ENCODE results near the gene GALNT3. TPM values are rescaled to one million over a fixed set of nuclear protein-coding genes. Genes with fewer than 3 reads are reported as not detected.

The GALNT3 gene
- total RNA-seq, 1 donor from 2014 or later: 0.64 TPM

DNA sequence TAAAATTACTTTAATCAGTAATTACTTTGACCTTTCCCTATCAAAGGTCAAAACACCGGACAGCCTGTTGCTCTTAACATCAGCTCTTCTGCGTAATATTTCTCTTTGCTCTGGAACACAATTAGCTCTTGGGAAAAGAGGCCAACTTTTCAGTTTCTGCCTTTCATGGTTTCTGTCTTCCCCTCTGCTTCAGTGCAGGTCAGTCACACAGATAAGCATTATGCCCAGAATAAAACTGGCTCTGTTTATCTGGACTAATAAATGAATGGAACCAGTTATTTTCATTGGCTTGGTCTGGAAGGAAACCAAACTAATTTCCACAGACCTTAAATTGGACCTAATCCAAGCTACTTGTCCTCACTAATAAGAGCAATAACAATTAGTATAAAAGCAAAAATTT, 26.2 kb upstream of the GALNT3 start:
- intact Hi-C loops (cut with DNase I): no loop called here
- no peak for DNase-seq (ENCODE audit: low spot score in 2 of 2)
- no peaks in the 10 kb centered on the region for H3K36me3 ChIP-seq

DNA sequence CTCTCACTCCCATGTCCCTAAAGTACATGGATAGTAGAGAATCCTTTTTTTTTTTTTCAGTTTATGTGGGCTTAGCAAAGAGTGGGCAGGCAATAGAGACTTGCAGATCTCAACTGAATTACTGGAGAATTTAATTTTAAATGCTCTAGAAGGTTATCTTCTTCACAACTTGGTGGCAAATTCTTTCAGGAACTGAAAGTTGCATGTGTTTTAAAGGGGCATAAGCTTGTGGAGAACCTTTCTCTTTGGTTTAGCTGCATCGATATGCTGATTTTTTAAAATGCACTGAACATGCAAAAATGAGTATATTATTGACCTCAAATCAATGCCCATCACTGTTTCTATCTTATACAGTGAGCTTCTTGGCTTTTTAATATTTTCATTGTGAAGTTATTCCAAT, 24.9 kb upstream of the GALNT3 start:
- no peak overlapping the region for H3K4me3 ChIP-seq
- intact Hi-C loops (cut with DNase I): no loop called here
- H3K27me3 ChIP-seq: no peaks in the 10 kb centered on the region
- H3K9me3 ChIP-seq: no peaks in the 10 kb centered on the region
- no peaks in the 10 kb centered on the region for H3K36me3 ChIP-seq
- H3K4me1 ChIP-seq: peaks cover 0 to 3% of the 10 kb centered on the region in 2 donors
- no peak for DNase-seq (ENCODE audit: low spot score in 2 of 2)
- TF ChIP-seq CTCF (IDR thresholded peaks at IDR 0.05): no peak
- no peak overlapping the region for H3K27ac ChIP-seq

More for the DNA sequence above, 26.2 kb upstream of the GALNT3 start:
- no peaks in the 10 kb centered on the region for H3K9me3 ChIP-seq
- no peak overlapping the region for H3K4me3 ChIP-seq
- H3K27ac ChIP-seq: no peak overlapping the region
- TF ChIP-seq CTCF (IDR thresholded peaks at IDR 0.05): no peak
- no peaks in the 10 kb centered on the region for H3K27me3 ChIP-seq
- H3K4me1 ChIP-seq: peaks cover 0 to 3% of the 10 kb centered on the region in 2 donors

DNA sequence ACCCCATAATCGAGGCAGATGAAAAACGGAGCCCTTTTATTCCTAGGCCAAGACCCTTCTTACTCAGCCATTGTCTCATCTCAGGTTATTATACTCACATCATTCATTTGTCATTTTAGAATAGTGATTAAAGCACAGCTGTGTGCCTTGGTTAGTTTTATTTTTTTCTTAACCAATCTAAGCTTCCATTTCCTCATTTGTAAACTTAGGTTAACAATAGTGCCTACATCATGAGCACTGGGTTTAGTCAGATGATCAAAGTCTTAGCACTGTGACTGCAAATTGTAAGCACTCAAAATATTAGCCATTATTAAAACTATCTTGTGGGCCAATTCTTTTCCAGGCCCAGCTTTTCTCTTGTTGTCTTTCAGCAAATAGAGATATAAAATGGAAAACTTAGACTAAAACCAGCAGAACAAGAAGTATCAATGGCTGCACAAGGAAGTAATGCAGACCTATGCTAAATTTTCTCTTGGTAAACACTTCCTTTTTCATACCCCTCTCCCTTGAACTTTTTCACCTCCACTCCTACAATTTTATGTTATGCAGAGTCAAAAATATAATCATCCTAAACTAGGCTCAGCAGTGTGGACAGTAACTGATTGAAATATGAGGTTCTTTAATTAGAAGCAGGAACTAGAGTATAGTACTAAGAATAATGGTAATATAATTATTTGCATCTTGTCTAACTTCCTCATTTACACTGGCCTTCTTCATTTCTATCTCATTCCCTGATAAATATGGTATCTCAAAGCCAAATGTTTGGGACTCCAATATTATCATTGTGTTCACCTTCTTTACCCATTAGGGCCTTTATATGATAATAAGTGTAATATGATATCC, 21.5 kb upstream of the GALNT3 start:
- Histone ChIP-seq H3K27me3 (no peaks in the 10 kb centered on the region), H3K27ac (no peak overlapping the region), H3K4me1 (peaks cover 0 to 3% of the 10 kb centered on the region in 2 donors), H3K36me3 (no peaks in the 10 kb centered on the region), H3K4me3 (no peak overlapping the region), H3K9me3 (no peaks in the 10 kb centered on the region)
- intact Hi-C loops (cut with DNase I): no loop called here
- DNase-seq (ENCODE audit: low spot score in 2 of 2): no peak
- TF ChIP-seq CTCF (IDR thresholded peaks at IDR 0.05): no peak

DNA sequence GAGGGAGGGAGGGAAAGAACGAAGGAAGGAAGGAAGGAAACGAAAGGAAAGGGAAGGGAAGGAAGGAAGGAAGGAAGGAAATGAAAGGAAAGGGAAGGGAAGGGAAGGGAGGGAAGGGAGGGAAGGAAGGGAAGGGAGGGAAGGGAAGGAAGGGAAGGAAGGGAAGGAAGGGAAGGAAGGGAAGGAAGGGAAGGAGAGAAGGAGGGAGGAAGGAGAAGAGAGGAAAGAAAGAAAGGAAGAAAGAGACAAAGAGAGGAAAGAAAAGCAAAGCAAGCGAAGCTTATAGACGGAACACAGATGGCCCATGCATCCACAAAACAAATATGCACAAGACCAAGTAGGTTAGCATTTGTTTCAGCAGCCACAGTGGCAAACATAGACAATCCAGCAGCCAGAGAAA, 20.4 kb upstream of the GALNT3 start:
- no peak overlapping the region for H3K27ac ChIP-seq
- no peak for TF ChIP-seq CTCF (IDR thresholded peaks at IDR 0.05)
- H3K4me1 ChIP-seq: no peaks in the 10 kb centered on the region
- H3K4me3 ChIP-seq: no peak overlapping the region
- H3K9me3 ChIP-seq: no peaks in the 10 kb centered on the region
- no peaks in the 10 kb centered on the region for H3K36me3 ChIP-seq
- no peak for DNase-seq (ENCODE audit: low spot score in 2 of 2)
- intact Hi-C loops (cut with DNase I): no loop called here
- H3K27me3 ChIP-seq: no peaks in the 10 kb centered on the region

DNA sequence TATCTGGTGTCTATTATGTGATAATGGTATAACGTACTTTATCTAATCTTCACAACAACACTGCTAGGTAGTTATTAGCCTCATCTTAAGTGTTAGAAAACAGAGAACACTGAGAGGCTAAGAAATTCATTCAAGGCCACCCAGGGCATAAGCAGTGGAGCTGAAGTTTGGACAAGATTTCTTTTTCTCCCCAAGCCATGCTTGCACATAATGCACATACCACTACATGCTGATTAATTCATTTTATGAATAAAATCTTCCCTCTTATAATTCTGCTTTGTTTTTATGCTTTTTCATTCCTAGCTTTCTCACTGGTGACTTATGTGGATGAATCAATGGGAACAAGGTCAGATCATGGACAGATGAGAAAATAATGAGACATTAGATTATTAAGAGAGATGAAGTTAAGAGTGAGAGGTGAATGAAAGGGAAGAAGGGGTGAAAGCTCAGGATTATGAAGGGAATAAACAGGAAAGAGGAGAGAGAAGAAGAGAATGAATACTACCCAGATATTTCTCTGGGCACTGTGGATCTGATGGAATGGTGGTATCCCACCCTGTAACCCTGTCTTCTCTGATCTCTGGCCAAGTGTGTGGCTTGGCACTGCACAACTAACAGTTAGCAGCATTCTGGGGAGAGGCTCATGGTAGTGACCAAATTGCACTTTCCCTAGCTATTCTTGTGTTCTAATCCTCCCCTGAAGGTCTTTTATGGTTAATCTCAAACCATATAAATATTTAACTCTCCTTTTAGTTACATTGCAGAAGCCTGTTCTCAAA, 17.7 kb upstream of the GALNT3 start:
- intact Hi-C loops (cut with DNase I): no loop called here
- Histone ChIP-seq H3K27me3 (no peaks in the 10 kb centered on the region), H3K4me1 (no peaks in the 10 kb centered on the region), H3K27ac (no peak overlapping the region), H3K9me3 (no peaks in the 10 kb centered on the region), H3K36me3 (no peaks in the 10 kb centered on the region), H3K4me3 (no peak overlapping the region)
- no peak for TF ChIP-seq CTCF (IDR thresholded peaks at IDR 0.05)
- no peak for DNase-seq (ENCODE audit: low spot score in 2 of 2)

Measured in ascending aorta (tissue), 2 donors.